GM19043 (cell line): ENCODE data around the gene HAUS3.
"Not testable (repeated sequence)": the region's sequence is repeated elsewhere in the genome, so short reads cannot be mapped to it uniquely, and the experiment has no call there.

Experiments
- ATAC-seq: cut with Tn5 transposase; IDR thresholded peaks from one replicate; pipeline ENCODE4 v1.9.1; 2021; ENCODE audit warnings: low read depth; ENCODE audit not compliant: unreplicated experiment

HAUS3 gene

GRCh38 chr4:2276581-2277325 is 34.8 kb upstream of the HAUS3 start:
- no peak for ATAC-seq

GRCh38 chr4:2275546-2276251 is 33.8 kb upstream of the HAUS3 start:
- ATAC-seq: no peak

- not testable (repeated sequence) for ATAC-seq
These were observed 33.1 kb upstream of the HAUS3 start for GRCh38 chr4:2275044-2275397.

GRCh38 chr4:2274320-2275043 is 32.6 kb upstream of the HAUS3 start:
- ATAC-seq: no peak

- ATAC-seq: no peak
These were observed 31.9 kb upstream of the HAUS3 start for GRCh38 chr4:2273657-2274319.

- ATAC-seq: no peak
These were observed 31.3 kb upstream of the HAUS3 start for GRCh38 chr4:2273221-2273620.

GRCh38 chr4:2272828-2273120 is 30.9 kb upstream of the HAUS3 start:
- ATAC-seq: no peak

GRCh38 chr4:2272026-2272827 is 30.3 kb upstream of the HAUS3 start:
- ATAC-seq: no peak

- no peak for ATAC-seq
These were observed 29.5 kb upstream of the HAUS3 start for GRCh38 chr4:2271279-2272025.

GRCh38 chr4:2270341-2271165 is 28.6 kb upstream of the HAUS3 start:
- no peak for ATAC-seq

GRCh38 chr4:2269618-2270163 is 27.8 kb upstream of the HAUS3 start:
- ATAC-seq: no peak

- ATAC-seq: no peak
These were observed 27.2 kb upstream of the HAUS3 start for GRCh38 chr4:2269206-2269531.

GRCh38 chr4:2268357-2269205 is 26.7 kb upstream of the HAUS3 start:
- ATAC-seq: no peak

- no peak for ATAC-seq
These were observed 25.9 kb upstream of the HAUS3 start for GRCh38 chr4:2267841-2268240.

GRCh38 chr4:2267320-2267811 is 25.4 kb upstream of the HAUS3 start:
- no peak for ATAC-seq

GRCh38 chr4:2266821-2267220 is 24.9 kb upstream of the HAUS3 start:
- no peak for ATAC-seq

- no peak for ATAC-seq
These were observed 24.3 kb upstream of the HAUS3 start for GRCh38 chr4:2266181-2266580.
